Smooth muscle cell (in vitro differentiated cells): ENCODE results near the gene CSNK2A2. TPM values are rescaled to one million over a fixed set of nuclear protein-coding genes. Genes with fewer than 3 reads are reported as not detected.

Source experiments
- DNase-seq: peaks from one replicate; lab custom pipeline; 2025; ENCODE audit not compliant: unreplicated experiment; lab: John Stamatoyannopoulos, UW
- H2AFZ ChIP-seq: fragments of 200-600 bp; sonication (generic); 2 replicates; pipeline ENCODE4 v1.6.0; 2016; ENCODE audit warnings: antibody characterized with exemption, low read depth, mild to moderate bottlenecking
- H3F3A ChIP-seq: fragments of 200-600 bp; sonication (generic); 2 replicates; pipeline ENCODE4 v1.6.0; 2017; ENCODE audit warnings: antibody characterized with exemption, low read depth
- H3K27ac ChIP-seq: fragments of 200-600 bp; sonication (generic); 2 replicates; pipeline ENCODE4 v1.5.1; 2016; ENCODE audit warnings: low read depth, mild to moderate bottlenecking
- H3K27me3 ChIP-seq: fragments of 200-600 bp; sonication (generic); 2 replicates; pipeline ENCODE4 v1.6.1; 2016; ENCODE audit warnings: low read depth, mild to moderate bottlenecking
- H3K36me3 ChIP-seq: fragments of 200-600 bp; sonication (generic); 2 replicates; pipeline ENCODE4 v1.5.1; 2016; ENCODE audit warnings: low read depth
- H3K4me1 ChIP-seq: fragments of 200-600 bp; sonication (generic); 2 replicates; pipeline ENCODE4 v1.5.1; 2016; ENCODE audit warnings: low read depth
- H3K4me2 ChIP-seq: fragments of 200-600 bp; sonication (generic); 2 replicates; pipeline ENCODE4 v1.6.0; 2016; ENCODE audit warnings: mild to moderate bottlenecking
- H3K4me3 ChIP-seq: fragments of 200-600 bp; sonication (generic); 2 replicates; pipeline ENCODE4 v1.5.1; 2016; ENCODE audit warnings: mild to moderate bottlenecking
- H3K79me2 ChIP-seq: fragments of 200-600 bp; sonication (generic); 2 replicates; pipeline ENCODE4 v1.6.0; 2016; ENCODE audit warnings: low read depth, mild to moderate bottlenecking
- H3K9ac ChIP-seq: fragments of 200-600 bp; sonication (generic); 2 replicates; pipeline ENCODE4 v1.6.0; 2016; ENCODE audit warnings: low read depth
- H3K9me3 ChIP-seq: fragments of 200-600 bp; sonication (generic); replicated peaks from 2 replicates; pipeline ENCODE4 v1.5.1; 2016; ENCODE audit warnings: low read depth
- H4K20me1 ChIP-seq: fragments of 200-600 bp; sonication (generic); 2 replicates; pipeline ENCODE4 v1.6.0; 2016; ENCODE audit warnings: low read depth
- WGBS: methylation state at CpG from one replicate; pipeline ENCODE4 v1.1.7; 2016; ENCODE audit warnings: low lambda C conversion rate; 5-methylcytosine and 5-hydroxymethylcytosine counted together
- polyA plus RNA-seq: library from polyadenylated mRNA; unstranded; fragments of >200 nt; fragmentation: Nextera tagmentation; extraction: Ambion mirVana; gene quantifications from 2 replicates; pipeline ENCODE4 v1.2.1, GENCODE V29; 2016
- total RNA-seq: library from RNA; depleted of rRNA; stranded (reverse); fragments of >200 nt; gene quantifications from 2 replicates; pipeline ENCODE4 v1.2.3, GENCODE V29; 2014
- TF ChIP-seq, protein P1 (sequence below): fragments of 200-600 bp; sonication (generic); IDR thresholded peaks from 2 replicates; pipeline ENCODE4 v1.5.1; 2017; ENCODE audit warnings: borderline replicate concordance, mild to moderate bottlenecking, antibody characterized with exemption; ENCODE audit not compliant: insufficient read depth, poor library complexity, severe bottlenecking

The CSNK2A2 gene
- total and polyA plus RNA-seq, 2 experiments from 2014 or later, result 16.5 to 26.3 TPM

DNA sequence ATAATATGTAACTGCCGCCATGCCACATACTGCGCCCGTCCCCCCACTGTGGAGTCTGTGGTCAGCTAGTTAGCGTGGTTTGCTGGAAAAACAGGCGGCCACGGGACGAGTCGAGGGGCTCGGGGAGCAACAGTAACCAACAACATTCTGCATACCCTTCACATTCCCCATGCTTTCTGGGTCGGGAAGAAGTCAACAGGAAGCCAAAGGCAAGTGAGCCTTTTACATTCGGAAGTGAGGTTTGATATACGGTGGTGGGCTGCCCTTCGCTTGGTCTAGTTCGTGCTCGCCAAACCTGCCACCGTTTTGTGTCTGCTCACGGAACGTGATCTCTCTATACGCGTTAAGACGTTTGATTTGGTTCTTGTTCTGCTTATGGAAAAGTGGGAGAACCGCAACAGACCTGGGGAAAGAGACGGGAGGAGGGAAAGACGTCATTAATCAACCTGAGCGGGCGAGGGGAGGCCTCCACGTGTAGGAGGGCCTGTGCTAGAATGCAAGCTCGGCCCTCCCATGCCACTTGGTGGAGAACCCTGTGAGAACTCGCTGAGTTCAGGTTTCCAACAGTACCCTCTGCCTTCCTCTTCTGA lies 39.9 kb downstream of the CSNK2A2 start:
- H3K79me2 ChIP-seq, result no peaks in the 10 kb centered on the region
- H3K4me3 ChIP-seq, result no peak overlapping the region
- WGBS, result 89% methylated on average over 29 of the region's 29 CpGs
- no peaks in the 10 kb centered on the region for H4K20me1 ChIP-seq
- no peak overlapping the region for H2AFZ ChIP-seq
- no peak for DNase-seq
- no peaks in the 10 kb centered on the region for H3K9me3 ChIP-seq
- H3K9ac ChIP-seq, result no peak overlapping the region
- H3K27ac ChIP-seq, result no peak overlapping the region
- no peaks in the 10 kb centered on the region for H3K27me3 ChIP-seq
- H3K4me1 ChIP-seq, result no peaks in the 10 kb centered on the region
- TF ChIP-seq, protein P1, sequence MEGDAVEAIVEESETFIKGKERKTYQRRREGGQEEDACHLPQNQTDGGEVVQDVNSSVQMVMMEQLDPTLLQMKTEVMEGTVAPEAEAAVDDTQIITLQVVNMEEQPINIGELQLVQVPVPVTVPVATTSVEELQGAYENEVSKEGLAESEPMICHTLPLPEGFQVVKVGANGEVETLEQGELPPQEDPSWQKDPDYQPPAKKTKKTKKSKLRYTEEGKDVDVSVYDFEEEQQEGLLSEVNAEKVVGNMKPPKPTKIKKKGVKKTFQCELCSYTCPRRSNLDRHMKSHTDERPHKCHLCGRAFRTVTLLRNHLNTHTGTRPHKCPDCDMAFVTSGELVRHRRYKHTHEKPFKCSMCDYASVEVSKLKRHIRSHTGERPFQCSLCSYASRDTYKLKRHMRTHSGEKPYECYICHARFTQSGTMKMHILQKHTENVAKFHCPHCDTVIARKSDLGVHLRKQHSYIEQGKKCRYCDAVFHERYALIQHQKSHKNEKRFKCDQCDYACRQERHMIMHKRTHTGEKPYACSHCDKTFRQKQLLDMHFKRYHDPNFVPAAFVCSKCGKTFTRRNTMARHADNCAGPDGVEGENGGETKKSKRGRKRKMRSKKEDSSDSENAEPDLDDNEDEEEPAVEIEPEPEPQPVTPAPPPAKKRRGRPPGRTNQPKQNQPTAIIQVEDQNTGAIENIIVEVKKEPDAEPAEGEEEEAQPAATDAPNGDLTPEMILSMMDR, result no peak
- H3F3A ChIP-seq, result no peaks in the 10 kb centered on the region
- H3K36me3 ChIP-seq, result peaks cover 9% of the 10 kb centered on the region
- H3K4me2 ChIP-seq, result no peak overlapping the region

DNA sequence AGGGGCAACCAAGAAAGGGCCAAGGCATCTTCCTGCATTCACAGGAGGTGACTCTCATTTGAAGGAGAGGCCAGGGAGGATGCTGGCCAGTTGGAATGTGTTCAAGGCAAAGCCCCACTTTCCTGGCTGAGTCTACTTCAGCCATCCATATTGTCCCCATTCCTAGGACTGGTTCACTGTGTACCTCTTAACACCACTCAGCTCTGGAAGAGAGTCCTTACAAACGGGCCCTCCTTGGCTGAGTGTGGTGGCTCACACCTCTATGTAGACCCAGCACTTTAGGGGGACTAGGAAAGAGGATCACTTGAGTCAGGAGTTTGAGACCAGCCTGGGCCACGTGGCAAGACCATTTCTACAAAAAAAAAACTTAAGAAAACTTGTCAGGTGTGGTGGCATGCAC lies 40.7 kb downstream of the CSNK2A2 start:
- Histone ChIP-seq H3K4me3 (no peak overlapping the region), H3K9ac (no peak overlapping the region), H3K36me3 (peaks cover 2% of the 10 kb centered on the region), H3K4me2 (no peak overlapping the region), H2AFZ (no peak overlapping the region), H3K27ac (no peak overlapping the region), H3F3A (no peaks in the 10 kb centered on the region), H3K27me3 (no peaks in the 10 kb centered on the region), H4K20me1 (no peaks in the 10 kb centered on the region), H3K79me2 (no peaks in the 10 kb centered on the region), H3K4me1 (no peaks in the 10 kb centered on the region), H3K9me3 (no peaks in the 10 kb centered on the region)
- DNase-seq, result no peak
- 98% methylated on average over 2 of the region's 2 CpGs for WGBS
- TF ChIP-seq, protein P1, result no peak

DNA sequence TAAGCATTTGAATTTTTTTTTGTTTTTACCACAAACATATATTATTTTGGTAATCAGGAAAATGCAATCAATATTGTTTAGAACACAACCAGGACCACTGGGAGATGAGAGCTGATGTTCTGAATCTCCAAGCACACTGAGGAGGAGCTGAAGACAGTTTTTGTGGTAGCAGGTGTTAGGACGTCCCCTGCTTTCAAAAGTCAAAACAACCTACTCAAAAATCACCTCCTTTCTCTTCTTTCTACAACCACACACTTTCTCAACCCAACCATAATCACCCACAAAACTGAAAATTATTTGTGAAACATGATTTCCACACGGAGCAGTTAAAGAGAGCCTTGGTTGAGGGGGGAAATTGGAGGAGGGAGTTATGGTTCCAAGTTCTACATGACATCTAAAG lies 42.1 kb downstream of the CSNK2A2 start:
- Histone ChIP-seq H3F3A (no peaks in the 10 kb centered on the region), H3K4me2 (no peak overlapping the region), H3K36me3 (no peaks in the 10 kb centered on the region), H2AFZ (no peak overlapping the region), H4K20me1 (no peaks in the 10 kb centered on the region), H3K9me3 (no peaks in the 10 kb centered on the region), H3K9ac (no peak overlapping the region), H3K27ac (no peak overlapping the region), H3K27me3 (no peaks in the 10 kb centered on the region), H3K4me3 (no peak overlapping the region), H3K79me2 (no peaks in the 10 kb centered on the region), H3K4me1 (no peaks in the 10 kb centered on the region)
- TF ChIP-seq, protein P1, result no peak
- DNase-seq, result no peak
- 80% methylated on average over 2 of the region's 2 CpGs for WGBS

DNA sequence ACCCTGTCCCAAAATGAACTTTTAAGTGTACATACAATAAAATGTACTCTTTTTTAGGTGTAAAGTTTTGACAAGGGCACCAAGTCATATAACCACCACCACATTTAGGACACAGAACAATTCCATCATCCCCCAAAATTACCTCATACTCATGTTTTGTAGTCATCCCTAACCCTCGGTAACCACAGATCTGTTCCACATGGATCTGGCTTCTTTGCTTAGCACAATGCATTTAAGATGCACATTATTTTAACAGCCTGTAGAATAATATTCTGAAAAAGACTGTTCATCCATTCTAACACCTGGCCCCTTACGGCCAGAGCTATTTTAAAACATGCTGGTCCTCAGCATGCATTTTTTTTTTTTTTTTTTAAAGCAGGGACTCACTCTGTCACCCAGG lies 43.6 kb downstream of the CSNK2A2 start:
- Histone ChIP-seq H3K9ac (no peak overlapping the region), H3K36me3 (no peaks in the 10 kb centered on the region), H3K79me2 (no peaks in the 10 kb centered on the region), H3K27ac (no peak overlapping the region), H3K4me3 (no peak overlapping the region), H4K20me1 (no peaks in the 10 kb centered on the region), H3K9me3 (no peaks in the 10 kb centered on the region), H3K27me3 (no peaks in the 10 kb centered on the region), H3F3A (no peaks in the 10 kb centered on the region), H3K4me1 (no peaks in the 10 kb centered on the region), H3K4me2 (no peak overlapping the region), H2AFZ (no peak overlapping the region)
- TF ChIP-seq, protein P1, result no peak
- 93% methylated on average over 2 of the region's 2 CpGs for WGBS
- no peak for DNase-seq
